Measurements from ENCODE around the gene DUSP9. TPM values are rescaled to one million over a fixed set of nuclear protein-coding genes. Genes with fewer than 3 reads are reported as not detected.

DUSP9 gene, protein sequence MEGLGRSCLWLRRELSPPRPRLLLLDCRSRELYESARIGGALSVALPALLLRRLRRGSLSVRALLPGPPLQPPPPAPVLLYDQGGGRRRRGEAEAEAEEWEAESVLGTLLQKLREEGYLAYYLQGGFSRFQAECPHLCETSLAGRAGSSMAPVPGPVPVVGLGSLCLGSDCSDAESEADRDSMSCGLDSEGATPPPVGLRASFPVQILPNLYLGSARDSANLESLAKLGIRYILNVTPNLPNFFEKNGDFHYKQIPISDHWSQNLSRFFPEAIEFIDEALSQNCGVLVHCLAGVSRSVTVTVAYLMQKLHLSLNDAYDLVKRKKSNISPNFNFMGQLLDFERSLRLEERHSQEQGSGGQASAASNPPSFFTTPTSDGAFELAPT
- not detected for total RNA-seq

DNA sequence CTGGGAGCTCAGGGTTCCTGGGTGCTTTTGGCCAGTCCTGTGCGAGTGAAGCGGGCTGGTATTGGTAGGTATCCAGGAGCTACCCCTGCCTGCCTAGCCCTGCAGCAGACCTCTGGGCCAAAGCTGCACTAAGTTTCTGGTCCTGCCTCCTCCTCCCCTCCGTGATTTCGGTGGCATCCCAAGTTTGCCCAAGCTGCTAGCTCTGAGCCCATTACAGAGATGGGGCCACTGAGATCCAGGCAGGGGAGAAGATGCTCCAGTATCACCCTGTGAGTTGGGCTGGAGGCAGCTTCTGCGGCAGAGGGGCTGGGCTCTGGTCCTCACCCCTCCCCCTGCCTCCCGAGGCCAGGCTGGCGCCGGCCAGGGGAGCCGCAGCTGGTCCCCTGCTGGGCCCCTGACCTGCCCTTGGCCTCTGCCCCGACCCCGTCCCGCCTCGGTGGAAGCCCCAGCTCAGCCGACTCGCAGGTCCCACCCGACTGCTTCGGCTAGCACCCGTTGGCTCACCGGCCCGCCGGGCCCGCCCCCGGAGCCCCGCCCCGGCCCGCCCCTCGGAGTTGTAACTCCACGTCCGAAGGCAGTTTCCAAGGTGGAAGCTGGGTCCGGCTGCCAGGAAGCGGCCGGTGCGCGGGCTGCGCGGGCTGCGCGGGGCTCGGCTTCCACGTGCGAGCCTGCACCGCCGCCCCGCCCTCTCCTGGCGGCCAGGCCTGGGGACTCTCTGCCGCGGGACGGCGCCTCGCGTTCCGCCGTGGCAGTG, at the start of gene DUSP9:
Gene DUSP9, plus strand, starts transcription at position 584 of the 754 bp plus-strand sequence. CDS start 751 bp downstream, outside the sequence.
- no peaks in the 10 kb centered on the region for H3K36me3 ChIP-seq
- intact Hi-C loops (cut with DNase I), result no loop called here
- WGBS, 2 donors, result 20% methylated on average over 1 of the region's 53 CpGs; no CpG with 5 or more reads in 1 of the 2 donors
- DNase-seq, result peak; percentile 22 to 24
- H3K27me3 ChIP-seq, result peaks cover 10% of the 10 kb centered on the region
- peaks cover 0 to 16% of the 10 kb centered on the region in 2 donors for H3K4me1 ChIP-seq
- peak within 1 kb of the TSS in 1 of 3 donors; percentile 12 for H3K4me3 ChIP-seq (replicated peaks in 1 of 3)
- H3K9me3 ChIP-seq, result no peaks in the 10 kb centered on the region
- TF ChIP-seq POLR2A (IDR thresholded peaks at IDR 0.05), result no peak
- TF ChIP-seq, protein P1, sequence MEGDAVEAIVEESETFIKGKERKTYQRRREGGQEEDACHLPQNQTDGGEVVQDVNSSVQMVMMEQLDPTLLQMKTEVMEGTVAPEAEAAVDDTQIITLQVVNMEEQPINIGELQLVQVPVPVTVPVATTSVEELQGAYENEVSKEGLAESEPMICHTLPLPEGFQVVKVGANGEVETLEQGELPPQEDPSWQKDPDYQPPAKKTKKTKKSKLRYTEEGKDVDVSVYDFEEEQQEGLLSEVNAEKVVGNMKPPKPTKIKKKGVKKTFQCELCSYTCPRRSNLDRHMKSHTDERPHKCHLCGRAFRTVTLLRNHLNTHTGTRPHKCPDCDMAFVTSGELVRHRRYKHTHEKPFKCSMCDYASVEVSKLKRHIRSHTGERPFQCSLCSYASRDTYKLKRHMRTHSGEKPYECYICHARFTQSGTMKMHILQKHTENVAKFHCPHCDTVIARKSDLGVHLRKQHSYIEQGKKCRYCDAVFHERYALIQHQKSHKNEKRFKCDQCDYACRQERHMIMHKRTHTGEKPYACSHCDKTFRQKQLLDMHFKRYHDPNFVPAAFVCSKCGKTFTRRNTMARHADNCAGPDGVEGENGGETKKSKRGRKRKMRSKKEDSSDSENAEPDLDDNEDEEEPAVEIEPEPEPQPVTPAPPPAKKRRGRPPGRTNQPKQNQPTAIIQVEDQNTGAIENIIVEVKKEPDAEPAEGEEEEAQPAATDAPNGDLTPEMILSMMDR (IDR thresholded peaks at IDR 0.05), result no peak
- no peak within 1 kb of the TSS for H3K27ac ChIP-seq

GRCh38 chrX:153598541-153599191, 48.3 kb upstream of the DUSP9 start, which contains the start of gene CCNQ:
TSS of gene CCNQ (minus strand) at chrX:153599139. CDS start at chrX:153599073, 66 bp downstream.
- intact Hi-C loops (cut with DNase I), result no loop called here
- Histone ChIP-seq H3K27ac (peak within 1 kb of the TSS in 1 of 3 donors; percentile 17), H3K27me3 (no peaks in the 10 kb centered on the region), H3K36me3 (no peaks in the 10 kb centered on the region), H3K4me3 (replicated peaks in 1 of 3) (peak within 1 kb of the TSS in 2 of 3 donors; percentile 33 to 63), H3K9me3 (no peaks in the 10 kb centered on the region), H3K4me1 (peaks cover 0 to 4% of the 10 kb centered on the region in 2 donors)
- TF ChIP-seq, protein P1 (IDR thresholded peaks at IDR 0.05), result no peak
- peak in 1 of 2 donors; percentile 62 for TF ChIP-seq POLR2A (IDR thresholded peaks at IDR 0.05)
- peak; percentile 17 to 25 for DNase-seq
- no CpG with 5 or more reads among the region's 79 CpGs for WGBS, 2 donors

- 0 to 3% methylated on average over 6 to 19 of the region's 79 CpGs for WGBS, 2 donors
- H3K27ac ChIP-seq, result no peak overlapping the region
- TF ChIP-seq, protein P1 (IDR thresholded peaks at IDR 0.05), result peak in 1 of 6 experiments; percentile 6
- TF ChIP-seq POLR2A (IDR thresholded peaks at IDR 0.05), result no peak
These were observed 47.6 kb upstream of the DUSP9 start for GRCh38 chrX:153599192-153600031.

GRCh38 chrX:153600032-153600373, 47.0 kb upstream of the DUSP9 start:
- 22 to 31% methylated on average over 2 of the region's 2 CpGs for WGBS, 2 donors
- peaks cover 0 to 4% of the 10 kb centered on the region in 2 donors for H3K4me1 ChIP-seq
- H3K4me3 ChIP-seq (replicated peaks in 1 of 3), result peak overlapping the region in 1 of 3 donors; percentile 42
- H3K36me3 ChIP-seq, result no peaks in the 10 kb centered on the region
- no peak overlapping the region for H3K27ac ChIP-seq
- TF ChIP-seq, protein P1 (IDR thresholded peaks at IDR 0.05), result no peak
- TF ChIP-seq POLR2A (IDR thresholded peaks at IDR 0.05), result no peak
- no peaks in the 10 kb centered on the region for H3K27me3 ChIP-seq
- H3K9me3 ChIP-seq, result no peaks in the 10 kb centered on the region
- intact Hi-C loops (cut with DNase I), result no loop called here
- no peak for DNase-seq

More at GRCh38 chrX:153599192-153600031, 47.6 kb upstream of the DUSP9 start:
- peak; percentile 89 to 91 for DNase-seq
- Histone ChIP-seq H3K4me1 (peaks cover 0 to 4% of the 10 kb centered on the region in 2 donors), H3K27me3 (no peaks in the 10 kb centered on the region), H3K36me3 (no peaks in the 10 kb centered on the region), H3K9me3 (no peaks in the 10 kb centered on the region), H3K4me3 (replicated peaks in 1 of 3) (peak overlapping the region in 1 of 3 donors; percentile 42)
- intact Hi-C loops (cut with DNase I), result no loop called here

Measured in thyroid gland (tissue), 4 donors.